Stimulated activated CD4-positive, alpha-beta T cell treated with anti-CD3 and anti-CD28 coated beads, TNF-alpha, amount 100 ng/mL, for 4 hours (primary cell): ENCODE measurements around the gene MAMDC2.

ENCODE experiments used
- DNase-seq, 3 experiments: peaks; one replicate each; pipeline ENCODE4 v3.0.0-alpha.2; 2020; ENCODE audit warnings: low read depth in 3 of 3

The MAMDC2 gene, protein sequence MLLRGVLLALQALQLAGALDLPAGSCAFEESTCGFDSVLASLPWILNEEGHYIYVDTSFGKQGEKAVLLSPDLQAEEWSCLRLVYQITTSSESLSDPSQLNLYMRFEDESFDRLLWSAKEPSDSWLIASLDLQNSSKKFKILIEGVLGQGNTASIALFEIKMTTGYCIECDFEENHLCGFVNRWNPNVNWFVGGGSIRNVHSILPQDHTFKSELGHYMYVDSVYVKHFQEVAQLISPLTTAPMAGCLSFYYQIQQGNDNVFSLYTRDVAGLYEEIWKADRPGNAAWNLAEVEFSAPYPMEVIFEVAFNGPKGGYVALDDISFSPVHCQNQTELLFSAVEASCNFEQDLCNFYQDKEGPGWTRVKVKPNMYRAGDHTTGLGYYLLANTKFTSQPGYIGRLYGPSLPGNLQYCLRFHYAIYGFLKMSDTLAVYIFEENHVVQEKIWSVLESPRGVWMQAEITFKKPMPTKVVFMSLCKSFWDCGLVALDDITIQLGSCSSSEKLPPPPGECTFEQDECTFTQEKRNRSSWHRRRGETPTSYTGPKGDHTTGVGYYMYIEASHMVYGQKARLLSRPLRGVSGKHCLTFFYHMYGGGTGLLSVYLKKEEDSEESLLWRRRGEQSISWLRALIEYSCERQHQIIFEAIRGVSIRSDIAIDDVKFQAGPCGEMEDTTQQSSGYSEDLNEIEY

DNA sequence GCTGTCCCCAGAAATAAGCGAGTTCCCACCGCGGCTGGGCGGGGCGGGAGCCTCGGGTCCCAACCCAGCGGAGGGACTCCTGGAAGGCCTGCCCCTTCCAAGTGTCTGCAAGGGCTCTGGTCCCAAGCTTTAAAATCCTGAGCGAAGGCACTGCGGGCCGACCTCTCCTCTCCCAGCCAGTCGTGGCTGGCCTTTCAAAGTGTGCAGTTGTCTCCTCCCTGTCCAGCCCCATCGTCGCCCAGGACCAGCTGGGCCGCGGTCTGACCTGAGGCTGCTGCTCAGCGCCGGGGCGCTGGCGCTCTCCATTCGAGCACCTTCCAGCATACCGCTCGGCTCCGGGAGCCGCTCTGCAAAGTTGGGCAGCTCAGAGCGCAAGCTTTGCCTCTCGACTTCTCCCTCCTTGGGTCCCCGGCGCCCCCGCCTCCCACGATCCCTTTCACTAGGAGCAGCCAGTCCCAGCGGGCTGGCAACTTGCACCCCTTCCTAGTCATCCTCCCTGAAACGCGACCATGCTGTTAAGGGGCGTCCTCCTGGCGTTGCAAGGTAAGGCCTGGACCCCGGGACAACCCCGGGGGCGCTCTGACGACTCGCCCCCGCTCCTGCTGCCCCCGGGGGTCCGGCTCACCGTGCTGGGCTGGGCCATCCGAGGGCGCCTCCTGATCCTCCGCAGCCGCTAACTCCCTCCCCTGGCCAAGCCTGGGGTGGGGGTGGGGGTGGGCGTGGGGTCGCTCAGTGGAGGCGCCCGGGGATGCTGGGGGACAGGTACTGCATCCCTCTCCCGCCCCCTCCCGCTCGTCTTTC, at the start of gene MAMDC2:
Gene MAMDC2 (plus strand): TSS at position 160 of the 801 bp plus-strand sequence. CDS start 350 bp downstream, at position 510.
- no peak for DNase-seq

DNA sequence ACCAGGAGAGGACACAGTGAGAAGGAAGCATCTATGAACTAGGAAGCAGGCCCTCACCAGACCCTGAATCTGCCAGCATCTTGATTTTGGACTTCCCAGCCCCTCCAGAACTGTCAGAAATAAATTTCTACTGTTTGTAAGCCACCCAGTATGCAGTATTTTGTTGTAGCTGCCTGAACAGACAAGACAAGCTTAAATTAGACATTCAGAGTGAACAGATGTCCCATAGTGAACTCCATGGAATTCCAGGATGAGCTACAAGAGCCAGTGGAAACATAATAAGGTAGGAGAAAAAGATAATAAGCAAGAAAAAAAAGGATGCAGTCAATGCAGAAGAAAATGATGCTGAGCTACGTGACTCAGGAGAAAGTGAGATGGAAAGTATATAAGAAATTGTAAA, 47.8 kb upstream of the MAMDC2 start:
- no peak for DNase-seq

DNA sequence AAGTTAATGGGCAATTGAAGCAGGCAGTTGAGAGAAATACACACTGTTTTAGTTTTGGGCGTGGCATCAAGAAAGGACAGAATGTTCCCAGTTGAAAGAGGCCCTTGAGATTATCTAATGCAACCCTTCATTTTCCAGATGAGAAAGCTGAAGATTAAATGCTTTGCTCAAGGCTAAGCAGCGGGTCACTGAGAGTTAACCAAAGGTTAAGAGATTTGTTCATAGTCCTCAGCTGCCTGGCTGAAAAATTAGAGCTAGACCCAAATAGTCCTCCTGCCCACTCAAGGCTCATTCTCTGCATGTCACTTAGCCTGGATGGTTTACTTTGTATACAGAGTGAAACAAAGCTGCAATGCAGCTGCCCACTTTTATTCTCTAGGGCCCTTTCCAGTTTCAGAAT, 46.7 kb upstream of the MAMDC2 start:
- DNase-seq: no peak

DNA sequence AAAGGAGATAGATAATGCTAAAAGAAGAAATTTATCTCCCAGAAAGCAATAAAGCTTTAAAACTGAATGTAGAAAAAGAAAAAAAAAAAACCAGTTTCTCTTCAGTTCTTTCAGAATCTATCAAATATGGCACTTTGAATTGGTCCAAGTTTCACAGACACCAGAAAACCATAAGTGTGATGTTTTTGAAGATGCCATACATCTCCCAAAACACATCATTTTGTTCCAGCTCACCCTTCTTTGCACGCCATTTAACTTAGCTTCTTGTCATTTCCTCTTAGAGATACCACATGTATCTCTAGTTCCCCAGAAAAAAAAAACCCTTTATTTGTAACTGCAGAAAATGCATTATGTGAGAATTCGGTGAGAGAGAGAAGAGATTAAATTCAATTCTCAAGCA, 46.1 kb upstream of the MAMDC2 start:
- no peak for DNase-seq

DNA sequence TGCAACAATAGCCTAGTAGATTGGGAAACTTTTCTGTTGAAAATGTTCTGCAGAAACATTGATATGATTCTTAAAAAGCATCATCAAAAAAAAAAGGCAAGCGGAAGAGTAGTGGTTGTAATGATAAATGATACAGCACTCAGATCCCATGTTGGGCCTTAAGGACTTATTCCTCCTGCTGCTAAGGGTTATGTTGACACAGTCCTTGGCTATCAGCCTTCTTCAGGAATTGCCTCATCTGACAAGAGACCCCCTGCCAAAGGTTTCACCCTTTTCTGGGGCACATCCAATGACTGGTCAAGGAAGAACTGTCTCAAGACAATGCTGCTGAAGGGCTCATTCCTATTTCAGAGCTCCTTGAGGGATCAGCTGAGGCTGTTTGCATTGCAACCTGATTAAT, 44.3 kb upstream of the MAMDC2 start:
- no peak for DNase-seq

DNA sequence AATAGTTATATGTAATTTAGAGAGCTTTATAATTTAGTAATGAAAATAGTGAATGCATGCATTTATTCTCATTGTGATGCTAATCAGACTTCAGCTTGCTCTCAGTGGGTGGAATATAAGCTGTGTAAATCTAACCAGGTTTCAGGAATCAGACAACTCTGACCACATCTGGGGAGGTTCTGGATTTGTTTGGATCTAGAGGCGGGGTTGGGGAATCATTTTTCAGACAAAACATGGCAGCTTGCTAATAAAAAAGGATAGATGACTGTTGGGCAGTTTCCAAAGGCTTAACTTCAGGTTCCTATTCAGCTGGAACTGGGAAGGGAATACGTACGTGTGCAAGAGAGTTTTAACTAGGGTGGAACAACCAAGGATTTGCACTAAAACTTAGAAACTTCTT, 43.2 kb upstream of the MAMDC2 start:
- DNase-seq: no peak

DNA sequence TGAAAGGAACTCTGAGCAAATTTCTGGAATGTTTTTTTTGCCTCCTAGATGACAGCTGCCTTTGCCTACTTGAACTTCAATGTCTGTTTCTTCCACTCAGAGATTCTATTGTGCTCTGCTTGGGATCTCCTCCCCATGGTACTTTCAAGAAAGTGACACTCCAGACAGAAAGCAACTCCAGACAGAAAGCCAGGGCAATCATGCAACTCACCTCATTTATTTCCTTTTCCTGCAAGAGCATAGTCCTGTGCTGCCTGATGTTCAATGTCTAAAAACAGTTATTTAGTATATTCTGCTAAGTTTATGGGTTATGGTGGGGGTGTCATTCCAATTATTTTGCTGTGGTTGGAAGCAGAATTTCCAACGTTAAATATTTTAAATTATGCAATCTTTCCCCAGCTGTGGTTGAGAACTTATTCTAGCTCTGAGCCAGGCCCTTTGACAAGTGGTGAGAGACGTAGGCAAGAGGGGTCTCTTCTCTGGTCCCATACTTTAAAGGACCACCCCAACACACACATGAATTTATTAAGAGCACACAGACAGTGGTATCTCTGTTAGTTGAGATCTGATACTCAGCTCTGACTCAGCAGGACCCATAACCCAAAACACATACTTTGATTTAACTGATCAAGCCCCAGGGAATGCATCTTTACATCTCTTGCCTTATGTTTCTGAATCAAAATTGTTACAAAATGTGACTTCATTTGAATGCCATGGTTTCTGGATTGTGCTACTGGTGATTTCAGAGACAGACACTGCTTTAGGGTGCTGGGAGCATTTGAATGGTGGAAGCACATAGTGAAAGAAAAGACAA, 39.5 kb upstream of the MAMDC2 start:
- DNase-seq: no peak

DNA sequence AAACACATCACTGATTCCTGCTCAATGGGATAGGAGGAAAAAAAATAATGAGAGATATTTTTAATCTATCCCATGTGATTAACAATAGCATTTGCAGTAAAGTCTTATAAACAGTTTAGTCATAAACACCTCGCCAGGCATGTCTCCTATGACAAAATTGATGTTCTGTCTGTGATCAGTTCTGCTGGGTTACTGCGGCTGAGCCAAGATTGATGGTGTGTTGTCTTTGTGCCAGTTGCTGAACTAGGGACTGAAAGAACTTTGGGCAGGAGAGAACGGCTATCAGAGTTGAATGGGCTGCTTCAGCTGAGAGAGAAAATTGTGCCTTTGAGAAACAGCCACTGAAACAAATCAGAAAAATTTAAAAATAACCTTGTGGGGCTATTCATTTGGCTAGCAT, 37.3 kb upstream of the MAMDC2 start:
- no peak for DNase-seq

DNA sequence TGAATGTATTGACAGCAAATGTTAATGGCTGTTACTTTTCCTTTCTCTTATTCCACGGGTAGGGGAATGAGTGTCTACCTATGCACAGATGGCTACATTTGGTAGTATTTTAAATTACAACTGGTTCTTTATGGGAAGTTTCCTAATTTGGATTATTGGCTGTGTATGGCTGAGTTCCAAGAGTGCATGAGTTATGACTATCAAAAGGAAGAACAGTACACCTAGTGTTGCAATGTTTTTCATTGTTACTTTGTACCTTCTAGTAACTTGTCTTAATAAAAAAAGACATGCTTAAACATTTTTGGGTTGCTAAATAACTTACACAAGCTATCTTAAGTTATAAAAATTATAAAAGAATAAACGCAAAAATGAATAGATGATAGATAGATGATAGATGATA, 35.8 kb upstream of the MAMDC2 start:
- DNase-seq: no peak

DNA sequence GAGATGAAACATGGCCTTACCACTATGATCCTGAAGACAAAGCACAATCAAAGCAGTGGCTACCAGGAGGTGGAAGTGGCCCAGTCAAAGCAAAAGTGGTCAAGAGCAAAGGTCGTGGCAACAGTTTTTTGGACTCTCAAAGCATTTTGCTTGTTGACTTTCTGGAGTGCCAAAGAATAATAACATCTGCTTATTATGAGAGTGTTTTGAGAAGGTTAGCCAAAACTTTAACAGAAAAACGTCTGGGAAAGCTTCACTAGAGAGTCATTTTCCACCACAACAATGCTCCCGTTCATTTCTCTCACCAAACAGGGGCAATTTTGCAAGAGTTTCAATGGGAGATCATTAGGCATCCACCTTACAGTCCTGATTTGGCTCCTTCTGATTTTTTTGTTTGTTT, 33.6 kb upstream of the MAMDC2 start:
- DNase-seq: no peak

DNA sequence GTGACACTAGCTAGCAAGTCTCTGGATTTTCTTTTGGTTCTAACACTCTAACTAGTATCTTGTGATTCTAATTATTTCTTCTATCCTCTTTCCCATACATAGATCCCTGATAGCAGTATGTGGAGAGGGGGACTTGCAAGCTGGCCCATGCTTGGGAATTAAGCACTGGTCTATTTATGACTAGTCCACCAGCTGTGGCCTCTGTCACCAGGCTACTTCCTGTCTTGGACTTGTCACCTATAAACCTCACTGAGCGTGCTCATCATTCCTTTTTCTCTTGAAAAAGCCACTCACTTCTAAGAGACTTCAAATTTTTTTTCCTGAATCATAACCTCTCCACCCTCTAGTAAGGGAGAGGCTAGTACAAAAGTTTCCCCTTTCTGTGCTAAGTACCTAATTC, 32.3 kb upstream of the MAMDC2 start:
- DNase-seq: no peak

DNA sequence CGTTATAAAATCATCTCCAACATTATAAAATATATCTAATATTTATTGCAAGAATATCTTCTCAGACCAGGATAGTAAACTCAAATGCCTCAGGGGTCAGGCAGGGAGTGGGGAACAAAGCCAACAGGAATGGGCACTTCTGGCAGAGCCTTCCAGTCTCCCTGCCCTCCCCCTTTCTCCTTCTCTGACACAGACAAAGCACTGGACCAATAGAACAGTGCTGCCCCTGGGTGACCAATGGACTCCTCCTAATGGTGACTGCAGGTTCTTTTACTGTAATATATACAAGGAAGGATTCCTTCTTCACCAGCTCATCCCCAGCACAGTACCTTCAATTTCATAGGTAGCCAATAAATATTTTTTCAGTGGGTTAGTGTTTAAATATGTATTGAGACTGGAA, 31.1 kb upstream of the MAMDC2 start:
- no peak for DNase-seq

DNA sequence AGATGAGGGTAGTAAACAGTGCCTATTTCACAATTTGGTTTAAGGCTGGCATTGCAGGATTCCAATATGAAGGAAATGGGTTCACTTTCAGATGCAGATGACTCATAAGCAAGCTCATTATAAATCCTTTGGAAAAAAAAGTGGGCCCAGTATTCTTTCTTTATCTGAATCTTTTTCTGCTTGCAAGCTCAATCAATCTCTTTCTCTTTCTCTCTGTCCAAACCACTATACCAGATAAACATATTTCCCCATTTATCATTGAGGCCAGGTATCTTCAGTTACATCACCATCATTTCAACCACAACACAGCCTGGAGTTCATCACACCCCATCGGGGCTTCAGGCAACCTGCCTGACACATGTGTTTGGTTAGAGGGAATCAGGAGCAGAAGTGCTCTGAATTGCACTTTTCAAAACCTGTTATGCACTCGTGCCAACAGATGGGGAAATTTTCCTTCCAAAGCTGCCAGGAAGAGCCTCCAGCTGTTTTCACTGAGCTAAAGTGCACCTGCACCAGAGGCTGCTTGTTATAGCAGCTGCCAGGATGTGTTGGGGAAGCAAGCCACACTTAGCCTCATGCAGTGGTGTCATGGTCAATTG, 30.0 kb upstream of the MAMDC2 start:
- DNase-seq: no peak

DNA sequence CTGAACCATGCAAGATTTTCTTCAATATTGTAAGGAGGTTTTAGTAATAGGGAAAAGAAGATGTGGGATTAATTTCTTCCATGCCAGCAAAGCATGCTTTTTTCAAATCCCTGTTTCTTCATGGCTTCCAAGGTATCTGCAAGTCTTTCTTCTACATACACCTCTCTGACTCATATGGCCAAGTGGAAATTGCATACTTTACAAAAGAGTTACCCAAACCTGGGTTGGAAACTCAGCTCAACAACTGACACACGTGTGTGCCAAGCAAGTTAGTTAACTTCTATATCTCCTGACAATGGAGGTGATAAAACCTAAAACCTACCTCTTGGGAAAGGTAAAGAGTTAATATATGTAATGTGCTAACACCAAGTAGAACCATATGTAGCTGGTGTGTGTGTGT, 28.5 kb upstream of the MAMDC2 start:
- no peak for DNase-seq

DNA sequence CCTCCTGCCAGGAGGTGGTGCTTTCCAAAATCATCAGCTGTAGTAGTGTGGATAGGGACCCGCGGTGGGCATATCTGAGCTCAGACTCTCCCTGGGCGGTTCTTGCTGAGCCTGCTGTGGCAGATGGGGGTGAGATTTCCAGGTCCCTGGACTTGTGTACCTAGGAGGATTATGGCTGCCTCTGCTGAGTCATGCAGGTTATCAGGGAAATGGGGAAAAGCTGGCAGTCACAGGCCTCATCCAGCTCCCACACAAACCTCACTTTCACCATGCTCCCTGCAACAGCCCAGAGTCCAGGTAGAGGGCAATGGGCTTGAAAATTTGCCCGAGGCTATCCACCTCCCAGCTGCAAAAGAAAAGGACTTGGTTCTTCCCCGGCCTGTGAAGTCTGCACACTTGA, 23.4 kb upstream of the MAMDC2 start:
- no peak for DNase-seq

DNA sequence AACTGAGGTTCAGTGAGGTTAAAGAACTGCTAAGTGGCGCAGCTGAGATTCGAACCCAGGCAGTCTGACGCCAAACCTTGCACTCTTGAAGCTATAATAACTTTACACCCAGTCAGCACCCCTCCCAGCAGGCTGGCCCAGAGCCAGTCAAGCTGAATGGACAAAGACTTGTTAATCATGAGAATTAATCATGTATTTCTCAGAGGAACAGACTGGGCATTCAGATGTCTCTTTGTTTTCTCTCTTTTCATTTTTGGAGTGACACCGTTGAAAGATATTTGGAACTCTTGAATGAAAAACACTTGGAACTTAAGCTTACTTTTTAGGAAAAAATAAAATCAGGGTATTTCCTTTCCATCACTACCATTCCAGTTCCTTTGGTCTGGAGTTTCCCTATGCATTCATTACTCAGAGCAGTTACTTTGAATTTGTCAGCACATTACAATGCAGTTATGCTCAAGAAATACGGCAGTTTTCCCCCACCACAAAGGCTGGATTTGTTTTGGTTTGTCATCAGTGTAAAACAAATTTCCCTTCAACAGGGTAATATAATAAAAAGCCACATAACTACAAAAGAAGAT, 22.6 kb upstream of the MAMDC2 start:
- DNase-seq: no peak

DNA sequence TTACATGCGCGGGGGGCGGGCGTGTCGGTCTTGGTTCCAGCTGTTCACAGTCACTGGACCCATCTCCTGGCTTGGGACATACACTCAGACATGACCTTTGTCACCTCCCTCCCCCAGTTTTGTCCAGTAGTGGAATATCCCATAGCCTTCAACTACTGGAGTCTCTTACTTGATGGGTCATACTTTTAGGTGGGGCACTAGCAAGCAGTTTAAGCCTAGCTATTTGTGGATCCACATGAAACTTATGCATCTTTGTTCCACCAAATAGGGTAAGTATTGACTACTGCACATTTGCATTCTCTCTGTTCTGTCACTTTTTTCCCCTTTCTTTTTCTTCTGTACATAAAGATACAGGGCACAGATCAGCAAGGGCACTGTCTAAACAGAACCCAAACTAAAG, 15.4 kb upstream of the MAMDC2 start:
- no peak for DNase-seq

DNA sequence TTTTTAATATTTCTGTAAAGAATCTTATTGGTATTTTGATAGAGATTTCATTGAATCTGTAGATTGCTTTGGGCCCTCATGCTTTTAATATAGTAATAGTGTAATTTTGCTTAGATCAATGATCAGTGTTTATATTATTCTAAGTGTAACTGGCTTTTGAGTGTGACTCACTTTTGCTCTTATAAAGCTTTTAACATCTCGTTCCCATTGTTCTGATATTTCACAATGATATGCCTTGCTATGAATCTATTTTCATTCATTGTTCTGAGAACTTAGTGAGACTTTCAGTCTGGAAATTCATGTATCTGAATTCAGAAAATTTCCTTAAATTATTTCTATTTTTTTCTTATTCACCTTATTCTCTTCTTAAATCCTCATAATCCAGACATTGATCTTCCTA, 13.5 kb upstream of the MAMDC2 start:
- DNase-seq: no peak

DNA sequence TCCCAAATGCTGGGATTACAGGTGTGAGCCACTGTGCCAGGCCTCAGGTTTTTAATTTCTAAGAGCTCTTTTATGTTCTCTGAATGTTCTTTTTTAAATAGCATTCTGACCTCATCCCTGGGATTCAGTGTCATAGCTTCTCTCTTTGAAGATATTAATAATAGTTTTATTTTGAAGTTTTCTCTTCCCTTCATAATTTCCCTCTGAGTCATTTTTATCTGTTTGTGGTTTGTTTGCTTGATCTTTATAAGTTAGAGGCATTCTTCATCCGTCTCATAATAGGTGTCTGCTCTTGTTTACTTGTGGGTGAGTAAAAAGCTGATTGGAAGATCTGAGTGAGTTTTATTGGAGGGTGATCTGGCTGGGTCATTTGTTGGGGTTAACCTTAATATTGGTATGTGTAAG, 12.5 kb upstream of the MAMDC2 start:
- DNase-seq: no peak

DNA sequence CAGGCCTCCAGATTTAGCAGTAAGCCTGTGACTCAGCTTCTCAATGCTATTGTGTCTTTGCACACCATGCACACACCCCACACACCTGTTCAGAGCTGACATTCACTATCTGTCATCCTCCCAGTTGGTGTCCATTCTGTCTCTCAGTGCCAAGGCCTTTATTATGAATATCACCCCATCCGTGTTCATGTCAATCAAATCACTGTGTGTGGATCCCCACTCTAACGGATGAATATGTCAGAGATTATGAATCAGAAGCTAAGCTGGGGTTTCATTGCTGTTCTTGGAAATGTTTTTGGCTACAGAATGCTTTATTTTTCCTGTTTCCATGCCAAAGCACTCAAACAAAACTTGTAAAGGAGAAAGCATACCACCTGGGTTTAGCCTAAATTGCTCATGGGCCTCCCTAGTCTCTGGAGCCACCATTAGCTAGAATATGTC, 9.4 kb upstream of the MAMDC2 start:
- no peak for DNase-seq

DNA sequence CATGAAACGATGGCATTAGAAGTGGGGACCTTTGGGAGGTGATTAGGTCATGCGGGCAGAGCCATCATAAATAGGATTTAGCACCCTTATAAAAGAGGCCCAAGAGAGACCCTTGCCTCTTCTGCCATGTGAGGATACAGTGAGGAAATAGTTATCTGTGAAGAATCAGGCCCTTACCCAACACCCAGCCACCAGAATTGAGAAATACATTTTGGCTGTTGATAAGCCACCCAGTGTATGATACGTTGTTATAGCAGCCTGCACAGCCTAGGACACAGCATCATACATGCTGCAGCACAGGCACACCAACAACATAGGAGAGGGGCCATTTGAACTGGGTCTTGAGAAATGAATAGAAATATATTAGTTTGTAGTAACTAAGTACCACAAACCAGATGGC, 8.0 kb upstream of the MAMDC2 start:
- no peak for DNase-seq
